Epithelial cell of prostate (primary cell): Measurements from ENCODE around the gene PCDHA10.
"Not testable (repeated sequence)": the region's sequence is repeated elsewhere in the genome, so short reads cannot be mapped to it uniquely, and the experiment has no call there.

ENCODE experiments used
- DNase-seq: peaks from one replicate; pipeline ENCODE4 v3.0.0-alpha.2; 2011; ENCODE audit warnings: low read depth, low spot score
- H3K27ac ChIP-seq: fragments of 450-650 bp; 2 replicates; pipeline ENCODE4 v1.5.1; 2017; ENCODE audit warnings: mild to moderate bottlenecking

PCDHA10 gene

GRCh38 chr5:140855772-140856674 is at the start of gene PCDHA10:
TSS of gene PCDHA10 (plus strand) at chr5:140855897. CDS start at chr5:140856049, 152 bp downstream.
- H3K27ac ChIP-seq, result no peak within 1 kb of the TSS
- DNase-seq, result no peak

- no peak within 1 kb of the TSS for H3K27ac ChIP-seq
- DNase-seq, result no peak
These were observed 48.6 kb upstream of the PCDHA10 start, which contains the start of gene PCDHA4 for GRCh38 chr5:140806834-140807775. TSS of gene PCDHA4 (plus strand) at chr5:140807068.

- not testable (repeated sequence) for H3K27ac ChIP-seq, DNase-seq
These were observed 47.3 kb upstream of the PCDHA10 start for GRCh38 chr5:140808241-140808888.

DNA sequence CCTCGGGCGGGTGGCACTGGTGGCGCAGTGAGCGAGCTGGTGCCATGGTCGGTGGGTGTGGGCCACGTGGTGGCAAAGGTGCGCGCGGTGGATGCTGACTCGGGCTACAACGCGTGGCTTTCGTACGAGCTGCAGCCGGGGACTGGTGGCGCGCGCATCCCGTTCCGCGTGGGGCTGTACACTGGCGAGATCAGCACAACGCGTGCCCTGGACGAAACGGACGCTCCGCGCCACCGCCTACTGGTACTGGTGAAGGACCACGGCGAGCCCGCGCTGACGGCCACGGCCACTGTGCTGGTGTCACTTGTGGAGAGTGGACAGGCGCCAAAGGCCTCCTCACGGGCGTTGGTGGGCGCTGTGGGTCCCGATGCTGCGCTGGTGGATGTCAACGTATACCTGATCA is 46.8 kb upstream of the PCDHA10 start:
- no peak overlapping the region for H3K27ac ChIP-seq
- DNase-seq, result no peak

DNA sequence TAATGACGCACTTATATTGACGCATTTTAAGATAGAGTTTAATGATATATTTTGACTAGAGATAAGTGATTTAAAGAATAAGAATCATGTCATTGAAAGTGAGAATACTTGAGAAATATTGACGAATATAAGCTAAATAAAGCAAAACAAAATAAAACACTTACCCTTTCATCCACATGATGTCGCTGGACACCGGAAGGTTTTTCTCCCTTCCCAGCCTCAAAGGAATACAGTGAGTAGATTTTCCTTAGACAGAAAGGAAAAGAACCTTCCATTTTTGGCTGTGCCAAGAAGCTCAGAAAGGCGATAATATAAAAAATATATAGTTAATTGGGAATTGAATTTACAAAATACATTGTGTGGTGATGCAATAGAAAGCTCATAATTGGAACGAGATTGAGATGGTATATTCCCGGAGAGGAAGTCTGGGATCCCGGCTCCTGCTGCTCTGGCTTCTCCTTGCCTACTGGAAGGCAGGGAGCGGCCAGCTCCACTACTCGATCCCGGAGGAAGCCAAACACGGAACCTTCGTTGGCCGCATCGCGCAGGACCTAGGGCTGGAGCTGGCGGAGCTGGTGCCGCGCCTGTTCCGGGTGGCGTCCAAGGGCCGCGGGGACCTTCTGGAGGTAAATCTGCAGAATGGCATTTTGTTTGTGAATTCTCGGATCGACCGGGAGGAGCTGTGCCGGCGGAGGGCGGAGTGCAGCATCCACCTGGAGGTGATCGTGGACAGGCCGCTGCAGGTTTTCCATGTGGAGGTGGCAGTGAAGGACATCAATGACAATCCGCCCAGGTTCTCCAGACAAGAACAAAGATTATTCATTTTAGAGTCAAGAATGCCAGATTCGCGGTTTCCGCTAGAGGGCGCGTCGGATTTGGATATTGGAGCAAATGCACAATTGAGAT is 34.1 kb upstream of the PCDHA10 start, which contains the start of gene PCDHA5:
Gene PCDHA5 (plus strand): TSS at position 239 of the 906 bp plus-strand sequence.
- H3K27ac ChIP-seq, result no peak within 1 kb of the TSS
- DNase-seq, result no peak

DNA sequence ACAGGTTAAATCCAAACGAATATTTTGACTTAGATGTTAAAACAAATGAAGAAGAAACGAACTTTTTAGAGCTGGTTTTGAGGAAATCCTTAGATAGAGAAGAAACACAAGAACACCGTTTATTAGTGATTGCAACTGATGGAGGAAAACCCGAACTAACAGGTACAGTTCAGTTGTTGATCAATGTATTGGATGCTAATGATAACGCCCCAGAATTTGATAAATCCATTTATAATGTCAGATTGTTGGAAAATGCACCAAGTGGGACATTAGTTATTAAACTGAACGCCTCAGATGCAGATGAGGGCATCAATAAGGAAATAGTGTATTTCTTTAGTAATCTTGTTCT is 33.4 kb upstream of the PCDHA10 start:
- H3K27ac ChIP-seq, result no peak overlapping the region
- DNase-seq, result no peak

DNA sequence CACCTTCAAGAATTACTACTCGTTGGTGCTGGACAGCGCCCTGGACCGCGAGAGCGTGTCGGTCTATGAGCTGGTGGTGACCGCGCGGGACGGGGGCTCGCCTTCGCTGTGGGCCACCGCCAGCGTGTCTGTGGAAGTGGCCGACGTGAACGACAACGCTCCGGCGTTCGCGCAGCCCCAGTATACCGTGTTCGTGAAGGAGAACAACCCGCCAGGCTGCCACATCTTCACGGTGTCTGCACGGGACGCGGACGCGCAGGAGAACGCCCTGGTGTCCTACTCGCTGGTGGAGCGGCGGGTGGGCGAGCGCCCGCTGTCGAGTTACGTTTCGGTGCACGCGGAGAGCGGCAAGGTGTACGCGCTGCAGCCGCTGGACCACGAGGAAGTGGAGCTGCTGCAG is 32.7 kb upstream of the PCDHA10 start:
- not testable (repeated sequence) for DNase-seq, H3K27ac ChIP-seq

DNA sequence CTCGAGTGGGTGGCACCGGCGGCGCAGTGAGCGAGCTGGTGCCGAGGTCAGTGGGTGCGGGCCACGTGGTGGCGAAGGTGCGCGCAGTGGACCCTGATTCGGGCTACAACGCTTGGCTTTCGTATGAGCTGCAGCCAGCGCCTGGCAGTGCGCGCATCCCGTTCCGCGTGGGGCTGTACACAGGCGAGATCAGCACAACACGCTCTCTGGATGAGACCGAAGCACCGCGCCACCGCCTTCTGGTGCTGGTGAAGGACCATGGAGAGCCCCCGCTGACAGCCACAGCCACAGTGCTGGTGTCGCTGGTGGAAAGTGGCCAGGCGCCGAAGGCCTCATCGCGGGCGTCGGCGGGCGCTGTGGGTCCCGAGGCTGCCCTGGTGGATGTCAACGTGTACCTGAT is 32.2 kb upstream of the PCDHA10 start:
- no peak for DNase-seq
- no peak overlapping the region for H3K27ac ChIP-seq

DNA sequence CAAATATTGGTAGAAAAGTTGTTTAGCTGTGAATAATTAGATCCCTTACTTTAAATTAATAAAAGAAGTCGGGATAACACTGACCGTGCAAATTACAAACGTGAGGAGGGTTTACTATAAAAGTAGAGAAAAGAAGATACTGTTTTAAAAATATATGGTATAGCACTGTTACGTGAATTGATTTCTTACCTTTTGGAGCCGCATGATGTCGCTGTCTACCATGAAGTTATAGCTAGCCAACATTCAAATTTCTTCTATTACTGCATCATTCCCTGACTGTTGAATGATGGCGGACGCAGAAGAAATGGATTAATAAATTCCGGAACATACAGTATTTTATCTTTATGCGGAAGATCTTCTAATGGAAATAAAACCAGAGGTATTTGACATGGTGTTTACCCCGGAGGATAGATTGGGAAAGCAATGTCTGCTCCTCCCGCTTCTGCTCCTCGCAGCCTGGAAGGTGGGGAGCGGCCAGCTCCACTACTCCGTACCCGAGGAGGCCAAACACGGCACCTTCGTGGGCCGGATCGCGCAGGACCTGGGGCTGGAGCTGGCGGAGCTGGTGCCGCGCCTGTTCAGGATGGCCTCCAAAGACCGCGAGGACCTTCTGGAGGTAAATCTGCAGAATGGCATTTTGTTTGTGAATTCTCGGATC is 27.9 kb upstream of the PCDHA10 start, which contains the start of gene PCDHA6:
Gene PCDHA6 (plus strand): TSS at position 257 of the 658 bp plus-strand sequence. CDS start 132 bp downstream, at position 389.
- no peak for DNase-seq

DNA sequence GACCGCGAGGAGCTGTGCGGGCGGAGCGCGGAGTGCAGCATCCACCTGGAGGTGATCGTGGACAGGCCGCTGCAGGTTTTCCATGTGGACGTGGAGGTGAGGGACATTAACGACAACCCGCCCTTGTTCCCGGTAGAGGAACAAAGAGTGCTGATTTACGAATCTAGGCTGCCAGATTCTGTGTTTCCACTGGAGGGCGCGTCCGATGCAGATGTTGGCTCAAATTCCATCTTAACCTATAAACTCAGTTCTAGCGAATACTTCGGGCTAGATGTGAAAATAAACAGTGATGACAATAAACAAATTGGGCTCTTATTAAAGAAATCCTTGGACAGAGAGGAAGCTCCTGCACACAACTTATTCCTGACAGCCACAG is 27.3 kb upstream of the PCDHA10 start:
- DNase-seq, result no peak
- no peak overlapping the region for H3K27ac ChIP-seq

More for the DNA sequence above, 27.9 kb upstream of the PCDHA10 start, which contains the start of gene PCDHA6:
- H3K27ac ChIP-seq, result no peak within 1 kb of the TSS

DNA sequence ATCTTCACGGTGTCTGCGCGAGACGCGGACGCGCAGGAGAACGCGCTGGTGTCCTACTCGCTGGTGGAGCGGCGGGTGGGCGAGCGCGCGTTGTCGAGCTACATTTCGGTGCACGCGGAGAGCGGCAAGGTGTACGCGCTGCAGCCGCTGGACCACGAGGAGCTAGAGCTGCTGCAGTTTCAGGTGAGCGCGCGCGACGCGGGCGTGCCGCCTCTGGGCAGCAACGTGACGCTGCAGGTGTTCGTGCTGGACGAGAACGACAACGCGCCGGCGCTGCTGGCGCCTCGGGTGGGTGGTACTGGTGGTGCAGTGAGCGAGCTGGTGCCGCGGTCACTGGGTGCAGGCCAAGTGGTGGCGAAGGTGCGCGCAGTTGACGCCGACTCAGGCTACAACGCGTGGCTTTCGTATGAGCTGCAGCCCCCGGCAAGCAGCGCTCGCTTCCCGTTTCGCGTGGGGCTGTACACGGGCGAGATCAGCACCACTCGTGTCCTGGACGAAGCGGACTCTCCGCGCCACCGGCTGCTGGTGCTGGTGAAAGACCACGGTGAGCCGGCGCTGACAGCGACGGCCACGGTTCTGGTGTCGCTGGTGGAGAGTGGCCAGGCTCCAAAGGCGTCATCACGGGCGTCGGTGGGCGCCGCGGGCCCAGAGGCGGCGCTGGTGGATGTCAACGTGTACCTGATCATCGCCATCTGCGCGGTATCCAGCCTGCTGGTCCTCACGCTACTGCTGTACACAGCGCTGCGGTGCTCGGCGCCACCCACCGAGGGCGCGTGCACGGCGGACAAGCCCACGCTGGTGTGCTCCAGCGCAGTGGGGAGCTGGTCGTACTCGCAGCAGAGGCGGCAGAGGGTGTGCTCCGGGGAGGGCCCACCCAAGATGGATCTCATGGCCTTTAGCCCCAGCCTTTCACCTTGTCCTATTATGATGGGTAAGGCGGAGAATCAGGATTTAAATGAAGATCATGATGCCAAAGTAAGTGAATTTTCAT is 25.9 kb upstream of the PCDHA10 start:
- DNase-seq, H3K27ac ChIP-seq: not testable (repeated sequence)

DNA sequence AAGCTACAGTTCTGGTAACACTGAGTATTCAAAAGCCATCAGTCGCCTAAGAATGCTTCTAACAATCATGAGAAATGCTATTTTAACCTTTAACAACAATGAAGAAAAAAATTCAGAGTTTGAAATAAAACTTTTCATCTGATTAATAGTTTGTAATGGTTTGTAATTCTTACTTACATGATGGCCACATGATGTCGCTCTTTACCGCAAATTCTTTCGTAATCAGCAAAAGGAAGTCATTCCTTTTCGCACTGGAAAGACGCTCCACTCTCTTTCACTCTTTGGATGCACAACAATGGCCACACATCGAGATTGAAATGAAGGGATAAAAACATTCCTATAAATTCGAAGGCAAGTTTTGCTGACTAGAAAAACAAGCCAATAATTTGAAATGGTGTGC is 21.7 kb upstream of the PCDHA10 start, which contains the start of gene PCDHA7:
Gene PCDHA7 (plus strand): TSS at position 277 of the 400 bp plus-strand sequence. CDS start 115 bp downstream, at position 392.
- no peak within 1 kb of the TSS for H3K27ac ChIP-seq
- no peak for DNase-seq

GRCh38 chr5:140834439-140835008 is 21.2 kb upstream of the PCDHA10 start:
- not testable (repeated sequence) for DNase-seq, H3K27ac ChIP-seq

DNA sequence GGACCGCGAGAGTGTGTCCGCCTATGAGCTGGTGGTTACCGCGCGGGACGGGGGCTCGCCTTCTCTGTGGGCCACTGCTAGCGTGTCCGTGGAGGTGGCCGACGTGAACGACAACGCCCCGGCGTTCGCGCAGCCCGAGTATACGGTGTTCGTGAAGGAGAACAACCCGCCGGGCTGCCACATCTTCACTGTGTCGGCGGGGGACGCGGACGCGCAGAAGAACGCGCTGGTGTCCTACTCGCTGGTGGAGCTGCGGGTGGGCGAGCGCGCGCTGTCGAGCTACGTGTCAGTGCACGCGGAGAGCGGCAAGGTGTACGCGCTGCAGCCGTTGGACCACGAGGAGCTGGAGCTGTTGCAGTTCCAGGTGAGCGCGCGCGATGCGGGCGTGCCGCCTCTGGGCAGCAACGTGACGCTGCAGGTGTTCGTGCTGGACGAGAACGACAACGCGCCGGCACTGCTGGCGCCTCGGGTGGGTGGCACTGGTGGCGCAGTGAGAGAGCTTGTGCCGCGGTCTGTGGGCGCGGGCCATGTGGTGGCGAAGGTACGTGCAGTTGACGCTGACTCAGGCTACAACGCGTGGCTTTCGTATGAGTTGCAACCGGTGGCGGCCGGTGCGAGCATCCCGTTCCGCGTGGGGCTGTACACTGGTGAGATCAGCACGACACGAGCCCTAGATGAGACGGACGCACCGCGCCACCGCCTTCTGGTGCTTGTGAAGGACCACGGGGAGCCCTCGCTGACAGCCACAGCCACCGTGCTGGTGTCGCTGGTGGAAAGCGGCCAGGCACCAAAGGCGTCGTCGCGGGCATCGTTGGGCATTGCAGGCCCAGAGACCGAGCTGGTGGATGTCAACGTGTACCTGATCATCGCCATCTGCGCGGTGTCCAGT is 19.8 kb upstream of the PCDHA10 start:
- H3K27ac ChIP-seq, result no peak overlapping the region
- no peak for DNase-seq

GRCh38 chr5:140840978-140841962 is 14.4 kb upstream of the PCDHA10 start, which contains the start of gene PCDHA8:
TSS of gene PCDHA8 (plus strand) at chr5:140841187. CDS start at chr5:140841322, 135 bp downstream.
- H3K27ac ChIP-seq, result no peak within 1 kb of the TSS
- DNase-seq, result no peak
